CD14-positive monocyte (primary cell): ENCODE data around the gene HDAC4. TPM values are rescaled to one million over a fixed set of nuclear protein-coding genes. Genes with fewer than 3 reads are reported as not detected.
A peak's percentile ranks its signal among the peaks of the same experiment; 100 is the strongest.

Experiments used
- DNase-seq, 3 donors: peaks; one replicate each; pipeline ENCODE4 v3.0.0-alpha.2; 2011 to 2022
- H2AFZ ChIP-seq: 2 replicates; pipeline ENCODE4 v1.6.0; 2012; ENCODE audit warnings: mild to moderate bottlenecking, low read depth, low read length, inconsistent platforms; ENCODE audit not compliant: insufficient read depth, poor library complexity, severe bottlenecking
- H3K27ac ChIP-seq, 2 donors: 1 replicate in 1 of 2; 2 replicates in 1 of 2; pipeline ENCODE4 v1.5.1; 2012 to 2013; ENCODE audit warnings: low read length in 2 of 2, control low read depth in 1 of 2, inconsistent platforms in 1 of 2, low read depth in 1 of 2, mild to moderate bottlenecking in 1 of 2
- H3K27me3 ChIP-seq, 2 donors: one replicate each; pipeline versions ENCODE4 v1.6.0 to v1.6.1; 2011 to 2013; ENCODE audit warnings: low read length in 2 of 2; ENCODE audit not compliant: control insufficient read depth in 2 of 2, insufficient read depth in 2 of 2
- H3K36me3 ChIP-seq, 2 donors: replicated peaks in 1 of 2; 1 replicate in 1 of 2; 2 replicates in 1 of 2; pipeline versions ENCODE4 v1.5.1 to v1.6.1; 2012 to 2013; ENCODE audit warnings: low read length in 2 of 2, control low read depth in 1 of 2, inconsistent platforms in 1 of 2, mild to moderate bottlenecking in 1 of 2; ENCODE audit not compliant: insufficient read depth in 2 of 2, control insufficient read depth in 1 of 2
- H3K4me1 ChIP-seq, 2 donors: 1 replicate in 1 of 2; 2 replicates in 1 of 2; pipeline versions ENCODE4 v1.5.1 to v1.6.1; 2012 to 2013; ENCODE audit warnings: low read length in 2 of 2, control low read depth in 1 of 2, inconsistent platforms in 1 of 2, mild to moderate bottlenecking in 1 of 2, moderate library complexity in 1 of 2; ENCODE audit not compliant: insufficient read depth in 2 of 2, control insufficient read depth in 1 of 2
- H3K4me2 ChIP-seq: replicated peaks from 2 replicates; pipeline ENCODE3; 2012; ENCODE audit warnings: low read length, moderate library complexity, mild to moderate bottlenecking; ENCODE audit not compliant: poor library complexity, severe bottlenecking; ENCODE audit errors: extremely low read depth
- H3K4me3 ChIP-seq, 3 experiments: fragments of 200-600 bp in 1 of 3; sonication (generic) in 1 of 3; replicated peaks in 1 of 3; 1 replicate in 2 of 3; 2 replicates in 1 of 3; pipeline ENCODE4 v1.5.1; 2011 to 2013; ENCODE audit warnings: low read length in 3 of 3, mild to moderate bottlenecking in 3 of 3, control low read depth in 2 of 3, low read depth in 2 of 3, inconsistent platforms in 1 of 3, moderate library complexity in 1 of 3
- H3K79me2 ChIP-seq: 2 replicates; pipeline ENCODE4 v1.6.0; 2012; ENCODE audit warnings: mild to moderate bottlenecking, control low read depth, inconsistent platforms, low read length, moderate library complexity; ENCODE audit not compliant: insufficient read depth
- H3K9ac ChIP-seq: 2 replicates; pipeline ENCODE4 v1.6.0; 2017; ENCODE audit warnings: low read length, mild to moderate bottlenecking; ENCODE audit not compliant: insufficient read depth, poor library complexity, severe bottlenecking
- H3K9me3 ChIP-seq, 2 donors: replicated peaks in 1 of 2; 1 replicate in 1 of 2; 2 replicates in 1 of 2; pipeline versions ENCODE4 v1.5.1 to v1.6.1; 2012 to 2013; ENCODE audit warnings: low read length in 2 of 2, control low read depth in 1 of 2; ENCODE audit not compliant: control insufficient read depth in 1 of 2, insufficient read depth in 1 of 2
- H4K20me1 ChIP-seq: 2 replicates; pipeline ENCODE4 v1.6.0; 2012; ENCODE audit warnings: mild to moderate bottlenecking, low read length, control low read depth, moderate library complexity; ENCODE audit not compliant: insufficient read depth
- H3K27ac Mint-ChIP-seq, 7 donors: one replicate each; pipeline ENCODE4 v1.8.0; 2020; ENCODE audit warnings: mild to moderate bottlenecking in 7 of 7, mixed read lengths in 7 of 7, moderate library complexity in 6 of 7, inconsistent platforms in 2 of 7
- H3K27me3 Mint-ChIP-seq, 3 donors: one replicate each; pipeline ENCODE4 v1.8.0; 2021 to 2022; ENCODE audit warnings: low read depth in 3 of 3, mild to moderate bottlenecking in 3 of 3, mixed read lengths in 3 of 3, moderate library complexity in 3 of 3, inconsistent platforms in 1 of 3
- H3K36me3 Mint-ChIP-seq, 2 donors: one replicate each; pipeline ENCODE4 v1.8.0; 2020; ENCODE audit warnings: mixed read lengths in 2 of 2, inconsistent platforms in 1 of 2, mild to moderate bottlenecking in 1 of 2
- H3K4me1 Mint-ChIP-seq: one replicate; pipeline ENCODE4 v1.8.0; 2020; ENCODE audit warnings: mild to moderate bottlenecking, mixed read lengths
- H3K4me3 Mint-ChIP-seq, 2 donors: one replicate each; pipeline ENCODE4 v1.8.0; 2020; ENCODE audit warnings: mild to moderate bottlenecking in 2 of 2, mixed read lengths in 2 of 2, moderate library complexity in 1 of 2
- H3K9me3 Mint-ChIP-seq, 7 donors: one replicate each; pipeline ENCODE4 v1.8.0; 2020 to 2022; ENCODE audit warnings: mixed read lengths in 7 of 7, mild to moderate bottlenecking in 6 of 7, moderate library complexity in 6 of 7, inconsistent platforms in 2 of 7
- CTCF ChIP-seq: fragments of 200-600 bp; IDR thresholded peaks from one replicate; pipeline ENCODE4 v1.8.0; 2022; ENCODE audit warnings: antibody characterized with exemption, mild to moderate bottlenecking
- WGBS: methylation state at CpG from one replicate; pipeline ENCODE4 v1.1.5; 2013; ENCODE audit warnings: missing lambda C conversion rate; ENCODE audit not compliant: insufficient coverage; 5-methylcytosine and 5-hydroxymethylcytosine counted together
- intact Hi-C, 2 donors: fragments of 100-400 bp; cut with micrococcal nuclease; formaldehyde crosslinking; loops; one replicate each; pipeline versions ENCODE4 v1.15.0 to v1.15.1; 2023
- polyA plus RNA-seq, 3 donors: library from polyadenylated mRNA; depleted of rRNA in 1 of 3; unstranded in 2 of 3; stranded (reverse) in 1 of 3; fragments of 300-500 nt in 2 of 3; fragments of >200 nt in 1 of 3; fragmentation: Illumina TruSeq in 2 of 3; gene quantifications; 1 replicate in 2 of 3; 2 replicates in 1 of 3; pipeline ENCODE4 v1.2.3, GENCODE V29; 2012 to 2021

HDAC4 gene
- polyA plus RNA-seq, 3 donors, result 3.3 to 23.0 (median 4.5) TPM

GRCh38 chr2:239224199-239224570 lies 176.6 kb downstream of the HDAC4 start:
- peak overlapping the region; percentile 97 to 100 (median 100) for H3K27ac Mint-ChIP-seq
- peak overlapping the region; percentile 74 to 84 for H3K4me3 Mint-ChIP-seq
- H3K36me3 Mint-ChIP-seq, result peaks cover 19 to 24% of the 10 kb centered on the region in 2 donors
- H3K9me3 Mint-ChIP-seq, result no peaks in the 10 kb centered on the region
- Histone ChIP-seq H3K4me3 (peak overlapping the region in 1 of 3 experiments; percentile 65), H3K9ac (peak overlapping the region; percentile 64), H4K20me1 (no peaks in the 10 kb centered on the region), H3K9me3 (no peaks in the 10 kb centered on the region), H3K36me3 (no peaks in the 10 kb centered on the region), H3K27ac (peak overlapping the region; percentile 92 to 100), H3K4me1 (peaks cover 96% of the 10 kb centered on the region in 2 donors), H2AFZ (no peak overlapping the region), H3K27me3 (no peaks in the 10 kb centered on the region), H3K4me2 (peak overlapping the region; percentile 66), H3K79me2 (peaks cover 90% of the 10 kb centered on the region)
- DNase-seq, result no peak
- WGBS, result 66% methylated on average over 12 of the region's 13 CpGs
- H3K27me3 Mint-ChIP-seq, result peaks cover 0 to under 1% (median 0%) of the 10 kb centered on the region in 3 donors
- H3K4me1 Mint-ChIP-seq, result peaks cover 94% of the 10 kb centered on the region
- intact Hi-C loops, result loop anchor here (5.0 to 10.0 kb wide), 3 partner anchors 43 to 383 kb away; no protein-coding TSS in a partner anchor
- TF ChIP-seq CTCF, result no peak

- 22% methylated on average over 18 of the region's 24 CpGs for WGBS
- intact Hi-C loops, result loop anchor here (5.0 to 10.0 kb wide), 3 partner anchors 44 to 384 kb away; no protein-coding TSS in a partner anchor
- H3K9ac ChIP-seq, result peak overlapping the region; percentile 64
- peak overlapping the region; percentile 66 for H3K4me2 ChIP-seq
- Mint-ChIP-seq H3K27ac (peak overlapping the region; percentile 97 to 100 (median 100)), H3K4me1 (peaks cover 93% of the 10 kb centered on the region), H3K4me3 (peak overlapping the region; percentile 74 to 82), H3K36me3 (peaks cover 18 to 23% of the 10 kb centered on the region in 2 donors), H3K9me3 (no peaks in the 10 kb centered on the region), H3K27me3 (peaks cover 0 to 2% (median 0%) of the 10 kb centered on the region in 3 donors)
- no peaks in the 10 kb centered on the region for H3K27me3 ChIP-seq
- peak overlapping the region; percentile 92 to 100 for H3K27ac ChIP-seq
- TF ChIP-seq CTCF, result no peak
- H4K20me1 ChIP-seq, result no peaks in the 10 kb centered on the region
- no peaks in the 10 kb centered on the region for H3K9me3 ChIP-seq
- H3K4me3 ChIP-seq, result peak overlapping the region in 1 of 3 experiments; percentile 65
- H2AFZ ChIP-seq, result no peak overlapping the region
- DNase-seq, result no peak
- H3K4me1 ChIP-seq, result peaks cover 90 to 91% of the 10 kb centered on the region in 2 donors
- H3K36me3 ChIP-seq, result no peaks in the 10 kb centered on the region
- H3K79me2 ChIP-seq, result peaks cover 85% of the 10 kb centered on the region
Measured at GRCh38 chr2:239223310-239224198, 177.3 kb downstream of the HDAC4 start.
